SK-N-SH (cell line): ENCODE data around the gene PFKP. TPM values are rescaled to one million over a fixed set of nuclear protein-coding genes. Genes with fewer than 3 reads are reported as not detected.

Source experiments
- CTCF ChIA-PET: fragments of 300-600, 350-600 bp; formaldehyde crosslinking; extraction: SDS; loops from one replicate; lab custom pipeline; 2021; lab: Yijun Ruan, JAX
- POLR2A ChIA-PET: fragments of 350-600 bp; sonication (Branson Sonifier 250); formaldehyde crosslinking; extraction: SDS; loops from one replicate; lab custom pipeline; 2020; ENCODE audit warnings: antibody characterized with exemption, inconsistent platforms; lab: Yijun Ruan, JAX
- DNase-seq: peaks from one replicate; pipeline ENCODE4 v3.0.0; 2012
- H2AFZ ChIP-seq: fragments of 200-600 bp; sonication (generic); 2 replicates; pipeline ENCODE4 v1.8.1; 2016; ENCODE audit warnings: antibody characterized with exemption, mild to moderate bottlenecking, low read depth
- H3F3A ChIP-seq: fragments of 200-600 bp; sonication (generic); replicated peaks from 2 replicates; pipeline ENCODE3; 2016; ENCODE audit warnings: antibody characterized with exemption, mild to moderate bottlenecking; ENCODE audit not compliant: insufficient read depth
- H3K27ac ChIP-seq, 2 experiments: fragments of 200-500 bp in 1 of 2; fragments of 200-600 bp in 1 of 2; sonication (Bioruptor generic) in 1 of 2; sonication (generic), shearing (Covaris generic) in 1 of 2; 2 replicates each; pipeline versions ENCODE4 v1.5.1 to v1.6.1; 2014 to 2016; ENCODE audit warnings: low read depth in 2 of 2, inconsistent platforms in 1 of 2, low read length in 1 of 2, mild to moderate bottlenecking in 1 of 2, mixed read lengths in 1 of 2
- H3K27me3 ChIP-seq: fragments of 200-600 bp; sonication (generic), shearing (Covaris generic); 2 replicates; pipeline ENCODE4 v1.6.1; 2016; ENCODE audit warnings: mixed run types; ENCODE audit not compliant: insufficient read depth
- H3K36me3 ChIP-seq, 2 experiments: fragments of 200-500 bp in 1 of 2; fragments of 200-600 bp in 1 of 2; sonication (Bioruptor generic) in 1 of 2; sonication (generic) in 1 of 2; replicated peaks in 1 of 2; 2 replicates each; pipeline versions ENCODE3 to v1.5.1; 2014 to 2016; ENCODE audit warnings: low read length in 1 of 2, mild to moderate bottlenecking in 1 of 2; ENCODE audit not compliant: insufficient read depth in 2 of 2, control insufficient read depth in 1 of 2
- H3K4me1 ChIP-seq, 2 experiments: fragments of 200-500 bp in 1 of 2; fragments of 200-600 bp in 1 of 2; sonication (Bioruptor generic) in 1 of 2; sonication (generic), shearing (Covaris generic) in 1 of 2; 2 replicates each; pipeline versions ENCODE4 v1.5.1 to v1.6.1; 2014 to 2016; ENCODE audit warnings: low read depth in 1 of 2, low read length in 1 of 2, mixed run types in 1 of 2; ENCODE audit not compliant: insufficient read depth in 2 of 2, control insufficient read depth in 1 of 2
- H3K4me2 ChIP-seq: fragments of 200-600 bp; sonication (generic), shearing (Covaris generic); 2 replicates; pipeline ENCODE4 v1.6.1; 2017; ENCODE audit warnings: mixed run types
- H3K4me3 ChIP-seq, 2 experiments: fragments of 200-500 bp in 1 of 2; fragments of 200-600 bp in 1 of 2; sonication (Bioruptor generic) in 1 of 2; sonication (generic), shearing (Covaris generic) in 1 of 2; 2 replicates each; pipeline versions ENCODE4 v1.5.1 to v1.8.1; 2014 to 2016; ENCODE audit warnings: low read depth in 2 of 2, inconsistent platforms in 1 of 2, low read length in 1 of 2, mild to moderate bottlenecking in 1 of 2, mixed read lengths in 1 of 2, moderate library complexity in 1 of 2
- H3K79me2 ChIP-seq: fragments of 200-600 bp; sonication (generic); 2 replicates; pipeline ENCODE4 v1.8.1; 2017; ENCODE audit warnings: mild to moderate bottlenecking; ENCODE audit not compliant: insufficient read depth
- H3K9ac ChIP-seq: fragments of 200-600 bp; sonication (generic); 2 replicates; pipeline ENCODE4 v1.6.1; 2017; ENCODE audit warnings: mixed run types
- H3K9me2 ChIP-seq: fragments of 200-600 bp; sonication (generic); 2 replicates; pipeline ENCODE4 v1.6.1; 2017; ENCODE audit warnings: mixed run types
- H3K9me3 ChIP-seq: fragments of 200-600 bp; sonication (generic); 2 replicates; pipeline ENCODE4 v1.6.1; 2017; ENCODE audit warnings: mixed run types, mild to moderate bottlenecking, moderate library complexity
- H4K20me1 ChIP-seq: fragments of 200-600 bp; sonication (generic); 2 replicates; pipeline ENCODE4 v1.6.1; 2017; ENCODE audit warnings: mild to moderate bottlenecking, mixed run types; ENCODE audit not compliant: insufficient read depth
- EZH2phosphoT487 ChIP-seq: fragments of 200-600 bp; sonication (generic); IDR thresholded peaks from 2 replicates; pipeline ENCODE4 v1.6.1; 2017; ENCODE audit warnings: low read depth, mixed run types, mild to moderate bottlenecking, antibody characterized with exemption, moderate library complexity, borderline replicate concordance
- FOXM1 ChIP-seq: IDR thresholded peaks from 2 replicates; pipeline ENCODE4 v1.4.0; 2012; ENCODE audit warnings: low read depth, mild to moderate bottlenecking
- MEF2A ChIP-seq: IDR thresholded peaks from 2 replicates; pipeline ENCODE4 v1.4.0; 2012; ENCODE audit warnings: low read depth, borderline replicate concordance
- MXI1 ChIP-seq: IDR thresholded peaks from 2 replicates; pipeline ENCODE4 v1.6.1; 2012; ENCODE audit warnings: mild to moderate bottlenecking, low read depth, low read length, improper control_type of control experiment
- NRF1 ChIP-seq: IDR thresholded peaks from 2 replicates; pipeline ENCODE4 v1.6.1; 2012; ENCODE audit warnings: low read depth, mild to moderate bottlenecking, low read length
- RAD21 ChIP-seq: IDR thresholded peaks from 2 replicates; pipeline ENCODE4 v1.6.1; 2012; ENCODE audit warnings: mild to moderate bottlenecking, low read length
- SIN3A ChIP-seq: IDR thresholded peaks from 2 replicates; pipeline ENCODE4 v1.6.1; 2012; ENCODE audit warnings: low read depth, mild to moderate bottlenecking, low read length, moderate library complexity, borderline replicate concordance
- TEAD4 ChIP-seq: IDR thresholded peaks from 2 replicates; pipeline ENCODE4 v1.4.0; 2012; ENCODE audit warnings: mild to moderate bottlenecking, borderline replicate concordance; ENCODE audit not compliant: insufficient read depth
- WGBS: methylation state at CpG from one replicate; pipeline ENCODE4 v1.1.6; 2017; ENCODE audit warnings: low lambda C conversion rate; 5-methylcytosine and 5-hydroxymethylcytosine counted together
- polyA plus RNA-seq, 3 experiments: library from polyadenylated mRNA; depleted of rRNA; stranded (reverse); fragments of >200 nt; gene quantifications; 2 replicates each; pipeline ENCODE4 v1.2.3, GENCODE V29; 2012
- TF ChIP-seq, protein P1 (sequence below): fragments of 200-600 bp; sonication (generic); IDR thresholded peaks from 2 replicates; pipeline ENCODE4 v1.6.1; 2017; ENCODE audit warnings: antibody characterized with exemption, mild to moderate bottlenecking, moderate library complexity
- TF ChIP-seq, protein P2 (sequence below): fragments of 150-350 bp; IDR thresholded peaks from 2 replicates; pipeline ENCODE4 v1.6.1; 2017; ENCODE audit warnings: antibody characterized with exemption, low read length, low read depth, borderline replicate concordance
- TF ChIP-seq, protein P3 (sequence below): IDR thresholded peaks from 2 replicates; pipeline ENCODE4 v1.4.0; 2012; ENCODE audit warnings: low read depth, borderline replicate concordance
- TF ChIP-seq, protein P4 (sequence below): IDR thresholded peaks from 2 replicates; pipeline ENCODE4 v1.4.0; 2012; ENCODE audit warnings: low read depth, borderline replicate concordance
- TF ChIP-seq, protein P5 (sequence below): IDR thresholded peaks from 2 replicates; pipeline ENCODE4; 2012
- TF ChIP-seq, protein P6 (sequence below): fragments of 150-350 bp; IDR thresholded peaks from 2 replicates; pipeline ENCODE4 v1.6.1; 2016; ENCODE audit warnings: mild to moderate bottlenecking, low read depth, low read length

The PFKP gene
- polyA plus RNA-seq, 1 of the 3 experiments (the other 2 are of a cell fraction) = 175 TPM

DNA sequence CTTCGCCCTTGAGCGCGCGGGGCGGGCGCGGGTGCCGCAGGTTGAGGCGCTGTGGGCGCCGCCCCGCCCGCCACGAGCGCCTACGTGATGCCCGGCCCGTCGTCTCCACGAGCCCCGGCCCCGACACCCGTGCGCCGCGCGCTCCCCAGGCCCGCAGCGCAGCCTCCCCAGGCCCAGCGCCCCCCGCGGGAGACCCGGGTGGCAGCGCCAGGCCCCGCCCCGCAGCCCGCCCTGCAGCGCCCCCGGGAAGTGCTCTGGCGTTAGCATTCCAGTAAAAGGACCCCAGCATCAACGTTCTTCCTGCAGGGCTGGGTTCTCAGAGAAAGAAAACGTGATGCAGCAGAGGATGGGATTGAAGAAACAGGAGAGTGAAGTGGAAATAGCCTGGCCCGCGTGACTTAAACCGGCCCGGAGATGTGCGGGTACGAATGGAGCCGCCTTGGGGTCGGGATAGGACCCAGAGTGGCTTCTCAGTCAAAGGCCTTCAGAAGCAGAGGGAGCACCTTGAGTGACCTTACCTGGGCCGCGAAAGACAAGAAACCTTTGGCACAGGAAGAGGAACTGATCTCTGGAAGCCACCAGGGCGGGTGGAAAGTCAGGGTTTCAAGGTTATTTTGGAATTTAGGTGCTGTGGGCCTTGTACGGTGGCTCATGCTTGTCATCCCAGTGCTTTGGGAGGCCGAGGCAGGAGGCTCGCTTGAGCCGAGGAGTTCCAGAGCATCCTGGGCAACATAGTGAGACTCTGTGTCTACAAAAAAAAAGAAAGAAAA is 1.8 kb downstream of the PFKP start:
- H3K4me3 ChIP-seq = peak overlapping the region; percentile 94
- H4K20me1 ChIP-seq = peaks cover 40% of the 10 kb centered on the region
- ChIA-PET POLR2A (interaction anchor here (0.6 kb wide), 1 partner anchor 875 kb away, joined by 3 read pairs; no protein-coding TSS in a partner anchor), CTCF (interaction anchor here (0.6 to 1.7 kb wide), 3 partner anchors 18 to 1536 kb away, joined by 3 to 6 read pairs (median 4); no protein-coding TSS in a partner anchor)
- H3K36me3 ChIP-seq = peaks cover 12 to 43% of the 10 kb centered on the region in 2 experiments
- no peaks in the 10 kb centered on the region for H3K27me3 ChIP-seq
- no peaks in the 10 kb centered on the region for H3K9me2 ChIP-seq
- peaks cover 33 to 48% of the 10 kb centered on the region in 2 experiments for H3K4me1 ChIP-seq
- H2AFZ ChIP-seq = no peak overlapping the region
- H3K9ac ChIP-seq = peak overlapping the region; percentile 95
- TF ChIP-seq, protein P1, sequence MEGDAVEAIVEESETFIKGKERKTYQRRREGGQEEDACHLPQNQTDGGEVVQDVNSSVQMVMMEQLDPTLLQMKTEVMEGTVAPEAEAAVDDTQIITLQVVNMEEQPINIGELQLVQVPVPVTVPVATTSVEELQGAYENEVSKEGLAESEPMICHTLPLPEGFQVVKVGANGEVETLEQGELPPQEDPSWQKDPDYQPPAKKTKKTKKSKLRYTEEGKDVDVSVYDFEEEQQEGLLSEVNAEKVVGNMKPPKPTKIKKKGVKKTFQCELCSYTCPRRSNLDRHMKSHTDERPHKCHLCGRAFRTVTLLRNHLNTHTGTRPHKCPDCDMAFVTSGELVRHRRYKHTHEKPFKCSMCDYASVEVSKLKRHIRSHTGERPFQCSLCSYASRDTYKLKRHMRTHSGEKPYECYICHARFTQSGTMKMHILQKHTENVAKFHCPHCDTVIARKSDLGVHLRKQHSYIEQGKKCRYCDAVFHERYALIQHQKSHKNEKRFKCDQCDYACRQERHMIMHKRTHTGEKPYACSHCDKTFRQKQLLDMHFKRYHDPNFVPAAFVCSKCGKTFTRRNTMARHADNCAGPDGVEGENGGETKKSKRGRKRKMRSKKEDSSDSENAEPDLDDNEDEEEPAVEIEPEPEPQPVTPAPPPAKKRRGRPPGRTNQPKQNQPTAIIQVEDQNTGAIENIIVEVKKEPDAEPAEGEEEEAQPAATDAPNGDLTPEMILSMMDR = peak; percentile 16; the same call in 1 of the 2 replicates
- TF ChIP-seq, protein P2, sequence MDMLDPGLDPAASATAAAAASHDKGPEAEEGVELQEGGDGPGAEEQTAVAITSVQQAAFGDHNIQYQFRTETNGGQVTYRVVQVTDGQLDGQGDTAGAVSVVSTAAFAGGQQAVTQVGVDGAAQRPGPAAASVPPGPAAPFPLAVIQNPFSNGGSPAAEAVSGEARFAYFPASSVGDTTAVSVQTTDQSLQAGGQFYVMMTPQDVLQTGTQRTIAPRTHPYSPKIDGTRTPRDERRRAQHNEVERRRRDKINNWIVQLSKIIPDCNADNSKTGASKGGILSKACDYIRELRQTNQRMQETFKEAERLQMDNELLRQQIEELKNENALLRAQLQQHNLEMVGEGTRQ = no peak
- peak; percentile 87 for DNase-seq
- H3K79me2 ChIP-seq = peaks cover 68% of the 10 kb centered on the region
- peaks cover 13% of the 10 kb centered on the region for H3F3A ChIP-seq
- 38% methylated on average over 26 of the region's 57 CpGs for WGBS
- H3K27ac ChIP-seq = peak overlapping the region; percentile 62 to 82
- H3K4me2 ChIP-seq = peak overlapping the region; percentile 94
- H3K9me3 ChIP-seq = no peaks in the 10 kb centered on the region

DNA sequence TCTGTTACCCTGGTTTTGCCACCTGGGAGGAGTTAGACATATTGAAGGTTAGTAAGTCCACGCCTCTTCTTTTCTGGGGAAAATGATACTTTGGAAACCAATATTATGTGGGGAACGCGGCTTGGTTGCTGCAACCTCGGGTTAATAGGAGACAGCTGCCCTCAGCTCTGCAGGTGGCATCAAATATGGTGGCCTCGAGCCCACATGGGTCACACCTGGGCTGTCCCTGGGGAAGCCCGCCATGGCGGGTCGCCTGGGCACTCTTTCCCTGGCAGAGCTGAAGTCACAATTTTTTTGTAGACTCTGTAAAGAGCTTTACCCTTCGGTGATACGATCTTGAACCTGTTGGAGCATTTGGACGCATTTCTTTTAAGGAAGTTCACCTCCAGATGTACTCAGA is 2.5 kb downstream of the PFKP start:
- CTCF ChIA-PET = interaction anchor here (0.6 kb wide), 1 partner anchor 1537 kb away, joined by 4 read pairs; no protein-coding TSS in a partner anchor
- no peak overlapping the region; a peak in 1 of 4 replicates for H3K27ac ChIP-seq
- H3K79me2 ChIP-seq = peaks cover 75% of the 10 kb centered on the region
- TF ChIP-seq, protein P3, sequence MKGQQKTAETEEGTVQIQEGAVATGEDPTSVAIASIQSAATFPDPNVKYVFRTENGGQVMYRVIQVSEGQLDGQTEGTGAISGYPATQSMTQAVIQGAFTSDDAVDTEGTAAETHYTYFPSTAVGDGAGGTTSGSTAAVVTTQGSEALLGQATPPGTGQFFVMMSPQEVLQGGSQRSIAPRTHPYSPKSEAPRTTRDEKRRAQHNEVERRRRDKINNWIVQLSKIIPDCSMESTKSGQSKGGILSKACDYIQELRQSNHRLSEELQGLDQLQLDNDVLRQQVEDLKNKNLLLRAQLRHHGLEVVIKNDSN = no peak
- no peak for TF ChIP-seq EZH2phosphoT487
- no peak for TF ChIP-seq TEAD4
- TF ChIP-seq, protein P2 = no peak
- TF ChIP-seq SIN3A = no peak
- TF ChIP-seq, protein P4, sequence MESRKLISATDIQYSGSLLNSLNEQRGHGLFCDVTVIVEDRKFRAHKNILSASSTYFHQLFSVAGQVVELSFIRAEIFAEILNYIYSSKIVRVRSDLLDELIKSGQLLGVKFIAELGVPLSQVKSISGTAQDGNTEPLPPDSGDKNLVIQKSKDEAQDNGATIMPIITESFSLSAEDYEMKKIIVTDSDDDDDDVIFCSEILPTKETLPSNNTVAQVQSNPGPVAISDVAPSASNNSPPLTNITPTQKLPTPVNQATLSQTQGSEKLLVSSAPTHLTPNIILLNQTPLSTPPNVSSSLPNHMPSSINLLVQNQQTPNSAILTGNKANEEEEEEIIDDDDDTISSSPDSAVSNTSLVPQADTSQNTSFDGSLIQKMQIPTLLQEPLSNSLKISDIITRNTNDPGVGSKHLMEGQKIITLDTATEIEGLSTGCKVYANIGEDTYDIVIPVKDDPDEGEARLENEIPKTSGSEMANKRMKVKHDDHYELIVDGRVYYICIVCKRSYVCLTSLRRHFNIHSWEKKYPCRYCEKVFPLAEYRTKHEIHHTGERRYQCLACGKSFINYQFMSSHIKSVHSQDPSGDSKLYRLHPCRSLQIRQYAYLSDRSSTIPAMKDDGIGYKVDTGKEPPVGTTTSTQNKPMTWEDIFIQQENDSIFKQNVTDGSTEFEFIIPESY = no peak
- TF ChIP-seq, protein P5, sequence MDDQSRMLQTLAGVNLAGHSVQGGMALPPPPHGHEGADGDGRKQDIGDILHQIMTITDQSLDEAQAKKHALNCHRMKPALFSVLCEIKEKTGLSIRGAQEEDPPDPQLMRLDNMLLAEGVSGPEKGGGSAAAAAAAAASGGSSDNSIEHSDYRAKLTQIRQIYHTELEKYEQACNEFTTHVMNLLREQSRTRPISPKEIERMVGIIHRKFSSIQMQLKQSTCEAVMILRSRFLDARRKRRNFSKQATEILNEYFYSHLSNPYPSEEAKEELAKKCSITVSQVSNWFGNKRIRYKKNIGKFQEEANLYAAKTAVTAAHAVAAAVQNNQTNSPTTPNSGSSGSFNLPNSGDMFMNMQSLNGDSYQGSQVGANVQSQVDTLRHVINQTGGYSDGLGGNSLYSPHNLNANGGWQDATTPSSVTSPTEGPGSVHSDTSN = no peak
- TF ChIP-seq, protein P6, sequence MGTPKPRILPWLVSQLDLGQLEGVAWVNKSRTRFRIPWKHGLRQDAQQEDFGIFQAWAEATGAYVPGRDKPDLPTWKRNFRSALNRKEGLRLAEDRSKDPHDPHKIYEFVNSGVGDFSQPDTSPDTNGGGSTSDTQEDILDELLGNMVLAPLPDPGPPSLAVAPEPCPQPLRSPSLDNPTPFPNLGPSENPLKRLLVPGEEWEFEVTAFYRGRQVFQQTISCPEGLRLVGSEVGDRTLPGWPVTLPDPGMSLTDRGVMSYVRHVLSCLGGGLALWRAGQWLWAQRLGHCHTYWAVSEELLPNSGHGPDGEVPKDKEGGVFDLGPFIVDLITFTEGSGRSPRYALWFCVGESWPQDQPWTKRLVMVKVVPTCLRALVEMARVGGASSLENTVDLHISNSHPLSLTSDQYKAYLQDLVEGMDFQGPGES = no peak
- no peak for TF ChIP-seq RAD21
- no peak for TF ChIP-seq NRF1
- TF ChIP-seq MEF2A = no peak
- no peak for TF ChIP-seq MXI1
- no peak for TF ChIP-seq FOXM1

More for the DNA sequence above, 2.5 kb downstream of the PFKP start:
- Histone ChIP-seq H3F3A (peaks cover 13% of the 10 kb centered on the region), H3K4me3 (peak overlapping the region in 1 of 2 experiments; percentile 94; a peak in 2 of 4 replicates), H3K36me3 (peaks cover 12 to 45% of the 10 kb centered on the region in 2 experiments), H3K9me3 (no peaks in the 10 kb centered on the region), H3K9me2 (no peaks in the 10 kb centered on the region), H3K4me1 (peaks cover 33 to 54% of the 10 kb centered on the region in 2 experiments), H3K4me2 (peak overlapping the region; percentile 94), H3K27me3 (no peaks in the 10 kb centered on the region), H3K9ac (no peak overlapping the region), H2AFZ (no peak overlapping the region), H4K20me1 (peaks cover 46% of the 10 kb centered on the region)
- POLR2A ChIA-PET = interaction anchor here (0.6 to 0.8 kb wide), 2 partner anchors 875 to 1229 kb away, joined by 3 read pairs; no protein-coding TSS in a partner anchor
- WGBS = 85% methylated on average over 10 of the region's 11 CpGs
- DNase-seq = no peak
